OCI-LY3 (cell line): ENCODE data around the gene CERCAM.

ENCODE experiments used
- EZH2phosphoT487 ChIP-seq: fragments of 200-600 bp; shearing (Covaris generic); IDR thresholded peaks from 2 replicates; pipeline ENCODE4 v1.6.1; 2018; ENCODE audit warnings: antibody characterized with exemption, mixed run types, low read depth
- TF ChIP-seq, protein P1 (sequence below): fragments of 200-600, 300-600 bp; sonication (generic); IDR thresholded peaks from 2 replicates; pipeline ENCODE4 v1.5.1; 2014; ENCODE audit warnings: antibody characterized with exemption, low read length, low read depth

DNA sequence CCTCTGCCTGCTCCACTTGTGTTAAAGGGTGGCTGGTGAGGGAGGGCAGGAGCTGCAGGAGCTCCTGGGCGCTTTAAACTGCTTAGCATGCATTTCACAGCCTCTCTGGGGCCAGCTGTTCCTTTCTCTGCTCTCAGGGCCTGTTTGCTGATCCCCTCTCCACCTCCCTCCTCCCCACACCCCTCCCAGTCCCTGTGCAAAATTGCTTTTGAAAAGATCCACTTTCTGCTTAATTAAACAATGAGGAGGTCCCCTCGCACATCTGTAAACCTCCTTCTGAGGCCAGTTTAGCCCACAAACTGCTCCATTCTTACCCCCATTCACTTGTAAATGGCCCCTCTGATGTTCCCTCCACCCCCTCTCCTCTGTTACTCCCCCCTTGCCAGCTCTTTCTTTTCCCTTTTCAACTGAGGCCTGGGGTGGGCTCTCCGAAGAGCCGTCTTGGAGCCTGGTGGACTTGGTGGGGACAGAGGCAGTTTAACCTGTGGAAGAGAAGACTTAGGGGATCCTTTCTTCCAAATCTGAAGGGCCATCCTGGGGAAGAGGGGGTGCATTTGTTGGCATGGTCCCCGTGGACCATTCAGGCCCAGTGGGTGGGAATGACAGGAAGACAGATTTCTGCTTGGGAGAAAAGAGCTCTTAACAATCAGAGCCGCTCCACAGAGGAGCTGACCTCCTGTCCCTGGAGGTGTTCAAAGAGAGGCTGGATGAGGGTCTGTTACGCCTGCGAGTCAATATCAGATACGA, 37.5 kb upstream of the CERCAM start:
- no peak for TF ChIP-seq EZH2phosphoT487
- TF ChIP-seq, protein P1, sequence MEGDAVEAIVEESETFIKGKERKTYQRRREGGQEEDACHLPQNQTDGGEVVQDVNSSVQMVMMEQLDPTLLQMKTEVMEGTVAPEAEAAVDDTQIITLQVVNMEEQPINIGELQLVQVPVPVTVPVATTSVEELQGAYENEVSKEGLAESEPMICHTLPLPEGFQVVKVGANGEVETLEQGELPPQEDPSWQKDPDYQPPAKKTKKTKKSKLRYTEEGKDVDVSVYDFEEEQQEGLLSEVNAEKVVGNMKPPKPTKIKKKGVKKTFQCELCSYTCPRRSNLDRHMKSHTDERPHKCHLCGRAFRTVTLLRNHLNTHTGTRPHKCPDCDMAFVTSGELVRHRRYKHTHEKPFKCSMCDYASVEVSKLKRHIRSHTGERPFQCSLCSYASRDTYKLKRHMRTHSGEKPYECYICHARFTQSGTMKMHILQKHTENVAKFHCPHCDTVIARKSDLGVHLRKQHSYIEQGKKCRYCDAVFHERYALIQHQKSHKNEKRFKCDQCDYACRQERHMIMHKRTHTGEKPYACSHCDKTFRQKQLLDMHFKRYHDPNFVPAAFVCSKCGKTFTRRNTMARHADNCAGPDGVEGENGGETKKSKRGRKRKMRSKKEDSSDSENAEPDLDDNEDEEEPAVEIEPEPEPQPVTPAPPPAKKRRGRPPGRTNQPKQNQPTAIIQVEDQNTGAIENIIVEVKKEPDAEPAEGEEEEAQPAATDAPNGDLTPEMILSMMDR, result no peak
